ENCODE results near the gene GPR42.

DNA sequence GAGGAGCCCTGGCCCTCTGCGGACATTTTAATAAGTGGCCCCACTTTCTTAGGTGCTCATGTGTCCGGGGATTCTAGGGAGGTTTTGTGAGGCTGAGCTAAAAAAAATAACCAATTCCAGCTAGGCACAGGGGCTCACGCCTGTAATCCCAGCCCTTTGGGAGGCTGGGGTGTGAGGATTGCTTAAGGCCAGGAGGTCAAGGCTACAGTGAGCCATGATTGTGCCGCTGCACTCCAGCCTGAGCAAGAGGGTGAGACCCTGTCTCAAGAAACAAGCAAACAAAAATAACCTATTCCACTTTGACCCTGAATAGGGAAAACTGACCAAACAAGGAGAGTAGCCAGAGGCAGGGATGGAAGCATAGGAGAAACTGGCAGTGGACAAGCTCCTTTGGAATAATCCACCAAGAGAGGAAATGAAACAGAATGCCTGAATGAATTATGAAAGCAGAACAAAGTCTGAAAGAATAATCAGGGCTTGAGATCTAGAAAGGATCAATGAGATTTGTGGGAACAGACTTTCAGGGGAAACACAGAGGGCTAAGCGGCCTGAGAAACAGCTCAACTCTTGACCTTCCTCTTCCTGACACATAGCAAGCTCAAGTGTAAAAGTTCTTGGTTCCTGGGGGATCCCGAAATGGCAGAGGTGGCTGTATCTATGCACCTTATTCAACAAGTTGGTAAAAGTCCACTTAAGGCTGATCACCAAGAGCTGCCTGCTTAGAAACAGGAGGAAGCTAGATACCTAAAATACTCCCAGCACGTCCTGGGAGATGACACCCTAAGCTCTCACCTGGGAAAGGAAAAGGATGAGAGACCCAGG, 47.1 kb downstream of the GPR42 start:
- TF ChIP-seq, protein P1, sequence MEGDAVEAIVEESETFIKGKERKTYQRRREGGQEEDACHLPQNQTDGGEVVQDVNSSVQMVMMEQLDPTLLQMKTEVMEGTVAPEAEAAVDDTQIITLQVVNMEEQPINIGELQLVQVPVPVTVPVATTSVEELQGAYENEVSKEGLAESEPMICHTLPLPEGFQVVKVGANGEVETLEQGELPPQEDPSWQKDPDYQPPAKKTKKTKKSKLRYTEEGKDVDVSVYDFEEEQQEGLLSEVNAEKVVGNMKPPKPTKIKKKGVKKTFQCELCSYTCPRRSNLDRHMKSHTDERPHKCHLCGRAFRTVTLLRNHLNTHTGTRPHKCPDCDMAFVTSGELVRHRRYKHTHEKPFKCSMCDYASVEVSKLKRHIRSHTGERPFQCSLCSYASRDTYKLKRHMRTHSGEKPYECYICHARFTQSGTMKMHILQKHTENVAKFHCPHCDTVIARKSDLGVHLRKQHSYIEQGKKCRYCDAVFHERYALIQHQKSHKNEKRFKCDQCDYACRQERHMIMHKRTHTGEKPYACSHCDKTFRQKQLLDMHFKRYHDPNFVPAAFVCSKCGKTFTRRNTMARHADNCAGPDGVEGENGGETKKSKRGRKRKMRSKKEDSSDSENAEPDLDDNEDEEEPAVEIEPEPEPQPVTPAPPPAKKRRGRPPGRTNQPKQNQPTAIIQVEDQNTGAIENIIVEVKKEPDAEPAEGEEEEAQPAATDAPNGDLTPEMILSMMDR (IDR thresholded peaks at IDR 0.05), result no peak
- TF ChIP-seq EP300 (IDR thresholded peaks at IDR 0.05) (no peak), POLR2A (IDR thresholded peaks at IDR 0.05) (no peak), POLR2AphosphoS5 (IDR thresholded peaks at IDR 0.05) (no peak)

Data from suprapubic skin (tissue), 4 donors.